Right atrium auricular region (tissue), 2 donors: ENCODE measurements around the gene JUNB. TPM values are rescaled to one million over a fixed set of nuclear protein-coding genes. Genes with fewer than 3 reads are reported as not detected.
A peak's percentile ranks its signal among the peaks of the same experiment; 100 is the strongest.

Experiments used
- DNase-seq: peaks from one replicate; pipeline ENCODE4 v3.0.0-alpha.2; 2019; ENCODE audit warnings: low spot score
- H3K27ac ChIP-seq, 2 donors: fragments of 200-600 bp; sonication (generic); 1 replicate in 1 of 2; 2 replicates in 1 of 2; pipeline ENCODE4 v1.5.1; 2016 to 2019
- H3K27me3 ChIP-seq, 2 donors: fragments of 200-600 bp; sonication (generic); one replicate each; pipeline versions ENCODE4 v1.5.1 to v1.6.0; 2017 to 2019
- H3K36me3 ChIP-seq: fragments of 200-600 bp; sonication (generic); one replicate; pipeline ENCODE4 v1.5.1; 2016
- H3K4me1 ChIP-seq, 2 donors: fragments of 200-600 bp; sonication (generic); one replicate each; pipeline versions ENCODE4 v1.5.1 to v1.6.0; 2017 to 2019
- H3K4me3 ChIP-seq, 2 donors: fragments of 200-600 bp; sonication (generic); 1 replicate in 1 of 2; 2 replicates in 1 of 2; pipeline ENCODE4 v1.5.1; 2017 to 2019; ENCODE audit warnings: mild to moderate bottlenecking in 1 of 2, moderate library complexity in 1 of 2
- H3K9me3 ChIP-seq, 2 donors: fragments of 200-600 bp; sonication (generic); one replicate each; pipeline ENCODE4 v1.5.1; 2019
- CTCF ChIP-seq, 2 donors: fragments of 200-600 bp; sonication (generic); IDR thresholded peaks; one replicate each; pipeline ENCODE4 v1.5.1; 2019; ENCODE audit warnings: antibody characterized with exemption in 2 of 2
- total RNA-seq, 2 donors: library from RNA; depleted of rRNA; stranded (reverse); fragments of >200 nt; gene quantifications; one replicate each; pipeline ENCODE4 v1.1.0, GENCODE V29; 2016

JUNB gene
- total RNA-seq, 2 donors from 2014 or later: 321 to 506 TPM

GRCh38 chr19:12800923-12801465 is 9.7 kb downstream of the JUNB start:
- TF ChIP-seq CTCF (IDR thresholded peaks at IDR 0.05): no peak
- no peaks in the 10 kb centered on the region for H3K9me3 ChIP-seq
- H3K4me3 ChIP-seq: peak overlapping the region; percentile 74 to 82
- peaks cover 18% of the 10 kb centered on the region for H3K36me3 ChIP-seq
- peaks cover 0 to 30% of the 10 kb centered on the region in 2 donors for H3K4me1 ChIP-seq
- H3K27ac ChIP-seq: peak overlapping the region; percentile 84 to 85
- H3K27me3 ChIP-seq: no peaks in the 10 kb centered on the region
- DNase-seq: no peak

DNA sequence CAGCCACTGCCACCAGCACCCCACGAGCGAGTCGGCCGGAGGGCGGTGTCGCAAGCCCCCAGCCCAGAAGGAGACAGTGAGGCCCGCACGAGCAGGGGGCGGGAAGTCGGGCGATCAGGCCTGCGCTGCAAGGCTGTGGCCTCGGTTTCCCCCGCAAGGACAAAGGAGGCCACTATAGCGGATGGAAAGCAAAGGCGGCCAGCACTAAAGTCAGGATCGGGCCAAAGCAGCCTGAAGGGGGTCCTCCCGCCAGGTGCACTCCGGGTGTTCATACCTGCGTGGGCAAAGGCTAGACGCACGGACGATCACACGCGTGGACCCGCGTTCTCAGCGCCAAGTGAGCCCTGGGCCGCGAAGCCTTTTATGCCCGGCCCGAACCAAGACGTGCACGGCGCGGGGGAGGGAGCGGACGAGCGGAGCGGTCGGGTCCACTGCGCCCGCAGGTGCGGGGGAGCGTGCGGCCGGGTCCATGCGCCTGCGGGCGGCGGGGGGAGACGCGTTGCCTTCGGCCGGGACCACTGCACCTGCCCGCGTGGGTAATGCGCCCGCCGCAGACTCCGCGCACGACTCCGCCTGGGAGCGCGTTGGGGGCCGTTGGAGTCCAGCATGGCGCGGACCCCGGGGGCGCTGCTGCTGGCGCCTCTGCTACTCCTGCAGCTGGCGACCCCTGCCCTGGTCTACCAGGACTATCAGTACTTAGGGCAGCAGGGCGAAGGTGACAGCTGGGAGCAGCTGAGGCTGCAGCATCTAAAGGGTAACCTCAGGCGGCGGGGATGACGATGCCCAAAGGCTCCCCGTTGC is 10.4 kb downstream of the JUNB start, which contains the start of the genes PRDX2 and THSD8:
Gene PRDX2, minus strand, starts transcription at position 335 of the 801 bp plus-strand sequence. CDS start 539 bp downstream, outside the sequence.
Gene THSD8, plus strand, starts transcription at position 604 of the 801 bp plus-strand sequence. Its CDS starts 3 bp downstream, at position 607.
- Histone ChIP-seq H3K4me1 (peaks cover 0 to 30% of the 10 kb centered on the region in 2 donors), H3K27me3 (no peaks in the 10 kb centered on the region), H3K9me3 (no peaks in the 10 kb centered on the region), H3K36me3 (peaks cover 18% of the 10 kb centered on the region), H3K4me3 (peak within 1 kb of the TSS; percentile 74 to 82), H3K27ac (peak within 1 kb of the TSS; percentile 84 to 85)
- TF ChIP-seq CTCF (IDR thresholded peaks at IDR 0.05): no peak
- no peak for DNase-seq

DNA sequence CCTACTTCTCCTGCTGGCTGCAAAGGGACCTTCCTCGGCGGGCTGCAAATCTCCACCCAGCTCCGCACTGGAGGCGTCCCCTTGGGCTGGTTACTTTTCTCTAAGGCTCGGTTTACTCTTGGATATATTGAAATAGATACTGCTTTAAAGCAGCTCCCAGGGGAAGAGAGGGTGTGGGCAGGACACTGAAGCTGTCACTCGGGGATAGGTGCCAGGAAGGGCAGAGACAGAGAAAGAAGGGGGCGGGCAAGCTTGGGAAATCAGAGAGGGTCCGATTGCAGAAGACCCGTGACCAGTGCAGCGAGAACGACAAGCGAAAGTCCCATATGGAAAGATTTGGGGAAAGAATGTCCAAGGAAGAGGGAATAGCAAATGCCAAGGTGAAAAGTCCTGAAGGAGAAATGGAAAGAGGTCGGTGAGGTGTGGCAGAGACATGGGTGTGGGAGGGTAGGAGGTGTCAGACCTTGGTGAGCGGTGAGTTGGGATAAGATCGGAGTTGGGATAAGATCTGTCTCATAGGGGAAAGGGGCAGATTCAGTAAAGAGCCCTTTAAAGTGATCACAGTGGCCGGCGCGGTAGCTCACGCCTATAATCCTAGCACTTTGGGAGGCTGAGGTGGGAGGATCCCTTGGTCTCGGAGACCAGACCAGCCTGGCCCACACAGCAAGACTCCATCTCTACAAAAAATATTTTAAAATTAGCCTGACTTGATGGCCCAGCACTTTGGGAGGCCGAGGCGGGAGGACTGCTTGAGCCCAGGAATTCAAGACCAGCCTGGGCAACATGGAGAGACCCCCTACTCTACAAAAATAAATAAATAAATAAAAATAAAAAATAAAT is 11.2 kb downstream of the JUNB start:
- no peaks in the 10 kb centered on the region for H3K9me3 ChIP-seq
- peak overlapping the region; percentile 84 to 85 for H3K27ac ChIP-seq
- H3K36me3 ChIP-seq: peaks cover 18% of the 10 kb centered on the region
- TF ChIP-seq CTCF (IDR thresholded peaks at IDR 0.05): no peak
- H3K4me3 ChIP-seq: peak overlapping the region; percentile 74 to 82
- no peak for DNase-seq
- H3K27me3 ChIP-seq: no peaks in the 10 kb centered on the region
- H3K4me1 ChIP-seq: peaks cover 0 to 37% of the 10 kb centered on the region in 2 donors

- no peaks in the 10 kb centered on the region for H3K27me3 ChIP-seq
- peaks cover 13% of the 10 kb centered on the region for H3K36me3 ChIP-seq
- H3K4me1 ChIP-seq: peaks cover 0 to 37% of the 10 kb centered on the region in 2 donors
- no peak for DNase-seq
- H3K9me3 ChIP-seq: no peaks in the 10 kb centered on the region
- TF ChIP-seq CTCF (IDR thresholded peaks at IDR 0.05): no peak
- H3K4me3 ChIP-seq: no peak overlapping the region
- no peak overlapping the region for H3K27ac ChIP-seq
These were observed 12.8 kb downstream of the JUNB start for GRCh38 chr19:12804051-12804450.

GRCh38 chr19:12806242-12807081 is 15.2 kb downstream of the JUNB start, which contains the start of gene RNASEH2A:
RNASEH2A (plus strand) TSS chr19:12806584; CDS start chr19:12806674, 90 bp downstream.
- peak; percentile 88 for DNase-seq
- no peaks in the 10 kb centered on the region for H3K9me3 ChIP-seq
- H3K27me3 ChIP-seq: no peaks in the 10 kb centered on the region
- peak within 1 kb of the TSS; percentile 48 to 59 for H3K4me3 ChIP-seq
- H3K27ac ChIP-seq: peak within 1 kb of the TSS; percentile 49 to 54
- TF ChIP-seq CTCF (IDR thresholded peaks at IDR 0.05): peak in 1 of 2 donors; percentile 31
- H3K36me3 ChIP-seq: no peaks in the 10 kb centered on the region
- peaks cover 0 to 21% of the 10 kb centered on the region in 2 donors for H3K4me1 ChIP-seq
